H1 (cell line): ENCODE results near the gene CCDC28B. TPM values are rescaled to one million over a fixed set of nuclear protein-coding genes. Genes with fewer than 3 reads are reported as not detected.
A peak's percentile ranks its signal among the peaks of the same experiment; 100 is the strongest.

Experiments
- CTCF ChIA-PET: fragments of 300-600 bp; sonication (Branson Sonifier 250); formaldehyde crosslinking; loops from one replicate; lab custom pipeline; 2021; ENCODE audit not compliant: partially characterized antibody; lab: Charles Lee
- POLR2A ChIA-PET: fragments of 300-600 bp; sonication (Branson Sonifier 250); formaldehyde crosslinking; loops from one replicate; lab custom pipeline; 2021; ENCODE audit warnings: inconsistent platforms; ENCODE audit not compliant: partially characterized antibody; lab: Charles Lee
- DNase-seq, 2 experiments: peaks; one replicate each; pipeline versions ENCODE4 v3.0.0 to v3.0.0-alpha.2; 2010 to 2022; ENCODE audit warnings: low spot score in 2 of 2, low read depth in 1 of 2, mixed read lengths in 1 of 2
- FAIRE-seq: peaks from 2 replicates; lab custom pipeline; 2011; peaks lifted over from hg19 to GRCh38; lab: Jason Lieb, UNC
- H2AFZ ChIP-seq: 2 replicates; pipeline ENCODE4 v1.8.1; 2012; ENCODE audit warnings: low read length, inconsistent platforms
- H2AK5ac ChIP-seq: 2 replicates; pipeline ENCODE4 v1.6.1; 2013; ENCODE audit warnings: low read depth, low read length
- H2BK120ac ChIP-seq: replicated peaks from 2 replicates; pipeline ENCODE3; 2013; ENCODE audit warnings: low read depth, low read length, inconsistent platforms
- H2BK12ac ChIP-seq: 2 replicates; pipeline ENCODE4 v1.6.1; 2013; ENCODE audit warnings: low read depth, low read length
- H2BK15ac ChIP-seq: 2 replicates; pipeline ENCODE4 v1.6.1; 2013; ENCODE audit warnings: low read length
- H2BK20ac ChIP-seq: 2 replicates; pipeline ENCODE4 v1.6.1; 2013; ENCODE audit warnings: low read length
- H2BK5ac ChIP-seq: 2 replicates; pipeline ENCODE4 v1.6.1; 2013; ENCODE audit warnings: low read depth, low read length
- H3K14ac ChIP-seq: 2 replicates; pipeline ENCODE4 v1.6.1; 2013; ENCODE audit warnings: inconsistent platforms; ENCODE audit not compliant: insufficient read length
- H3K18ac ChIP-seq: 2 replicates; pipeline ENCODE4 v1.6.1; 2013; ENCODE audit warnings: low read length; ENCODE audit errors: extremely low read depth
- H3K23ac ChIP-seq: 2 replicates; pipeline ENCODE4 v1.6.1; 2013; ENCODE audit warnings: inconsistent platforms; ENCODE audit not compliant: insufficient read length
- H3K23me2 ChIP-seq: 2 replicates; pipeline ENCODE4 v1.6.1; 2013; ENCODE audit warnings: low read depth, low read length
- H3K27ac ChIP-seq: 2 replicates; pipeline ENCODE4 v1.6.1; 2011; ENCODE audit warnings: low read depth, low read length, inconsistent platforms
- H3K27me3 ChIP-seq, 4 experiments: replicated peaks in 1 of 4; 1 replicate in 1 of 4; 2 replicates in 3 of 4; pipeline versions ENCODE4 v1.6.1 to v1.8.1; 2011 to 2013; ENCODE audit warnings: low read length in 3 of 4, mild to moderate bottlenecking in 3 of 4, inconsistent platforms in 2 of 4, mixed read lengths in 2 of 4, moderate library complexity in 1 of 4; ENCODE audit not compliant: control insufficient read depth in 3 of 4, insufficient read depth in 3 of 4; ENCODE audit errors: extremely low read depth in 1 of 4
- H3K36me3 ChIP-seq, 4 experiments: 2 replicates each; pipeline versions ENCODE4 v1.6.1 to v1.8.1; 2011 to 2013; ENCODE audit warnings: mild to moderate bottlenecking in 4 of 4, low read length in 3 of 4, moderate library complexity in 2 of 4, control low read depth in 1 of 4, inconsistent platforms in 1 of 4; ENCODE audit not compliant: insufficient read depth in 4 of 4, control insufficient read depth in 2 of 4
- H3K4ac ChIP-seq: replicated peaks from 2 replicates; pipeline ENCODE3; 2013; ENCODE audit warnings: low read length, low read depth, mixed read lengths, inconsistent platforms; ENCODE audit not compliant: insufficient read length
- H3K4me1 ChIP-seq, 4 experiments: replicated peaks in 1 of 4; 1 replicate in 1 of 4; 2 replicates in 3 of 4; pipeline versions ENCODE4 v1.6.1 to v1.8.1; 2011 to 2013; ENCODE audit warnings: low read length in 3 of 4, inconsistent platforms in 2 of 4, mixed read lengths in 1 of 4; ENCODE audit not compliant: insufficient read depth in 4 of 4, control insufficient read depth in 3 of 4
- H3K4me2 ChIP-seq, 2 experiments: 2 replicates each; pipeline versions ENCODE4 v1.6.1 to v1.8.1; 2011 to 2013; ENCODE audit warnings: low read depth in 2 of 2, low read length in 2 of 2, control low read depth in 1 of 2, inconsistent platforms in 1 of 2, mild to moderate bottlenecking in 1 of 2; ENCODE audit not compliant: insufficient read depth in 1 of 2
- H3K4me3 ChIP-seq, 4 experiments: fragments of 200-600, 300-600 bp in 1 of 4; sonication (generic), shearing (Covaris generic), sonication (Bioruptor Twin) in 1 of 4; 2 replicates each; pipeline versions ENCODE4 v1.5.1 to v1.8.1; 2011 to 2016; ENCODE audit warnings: low read length in 4 of 4, low read depth in 3 of 4, control low read depth in 2 of 4, inconsistent platforms in 2 of 4, mild to moderate bottlenecking in 2 of 4, mixed read lengths in 1 of 4, moderate library complexity in 1 of 4; ENCODE audit not compliant: insufficient read depth in 2 of 4; ENCODE audit errors: extremely low read depth in 1 of 4
- H3K56ac ChIP-seq: replicated peaks from 2 replicates; pipeline ENCODE3; 2013; ENCODE audit warnings: low read depth, mild to moderate bottlenecking, mixed read lengths, low read length, inconsistent platforms; ENCODE audit not compliant: insufficient read length
- H3K79me1 ChIP-seq: 2 replicates; pipeline ENCODE4 v1.6.1; 2013; ENCODE audit warnings: low read depth, low read length, control low read depth
- H3K79me2 ChIP-seq, 2 experiments: 2 replicates each; pipeline versions ENCODE4 v1.6.1 to v1.8.1; 2012 to 2013; ENCODE audit warnings: low read length in 2 of 2, mild to moderate bottlenecking in 2 of 2, inconsistent platforms in 1 of 2; ENCODE audit not compliant: insufficient read depth in 2 of 2, control insufficient read depth in 1 of 2
- H3K9ac ChIP-seq, 4 experiments: replicated peaks in 1 of 4; 1 replicate in 1 of 4; 2 replicates in 3 of 4; pipeline versions ENCODE4 v1.6.1 to v1.8.1; 2011 to 2013; ENCODE audit warnings: low read depth in 3 of 4, low read length in 3 of 4, control low read depth in 2 of 4, mild to moderate bottlenecking in 2 of 4, moderate library complexity in 2 of 4, inconsistent platforms in 1 of 4; ENCODE audit errors: extremely low read depth in 1 of 4
- H3K9me3 ChIP-seq, 2 experiments: 2 replicates each; pipeline versions ENCODE4 v1.6.1 to v1.8.1; 2012 to 2013; ENCODE audit warnings: mild to moderate bottlenecking in 2 of 2, moderate library complexity in 2 of 2, control low read depth in 1 of 2, inconsistent platforms in 1 of 2, low read depth in 1 of 2, low read length in 1 of 2, mixed read lengths in 1 of 2; ENCODE audit not compliant: insufficient read depth in 2 of 2
- H4K20me1 ChIP-seq, 2 experiments: replicated peaks in 1 of 2; 2 replicates each; pipeline versions ENCODE3 to v1.8.1; 2011 to 2013; ENCODE audit warnings: inconsistent platforms in 2 of 2, low read length in 2 of 2, mild to moderate bottlenecking in 1 of 2; ENCODE audit not compliant: insufficient read depth in 2 of 2, control insufficient read depth in 1 of 2
- H4K5ac ChIP-seq: 2 replicates; pipeline ENCODE4 v1.6.1; 2013; ENCODE audit warnings: low read length, low read depth, mixed read lengths, inconsistent platforms; ENCODE audit not compliant: insufficient read length
- H4K8ac ChIP-seq: 2 replicates; pipeline ENCODE4 v1.8.0; 2013; ENCODE audit warnings: mild to moderate bottlenecking, moderate library complexity, low read length, inconsistent platforms; ENCODE audit not compliant: insufficient read depth; ENCODE audit errors: extremely low read depth
- H4K91ac ChIP-seq: replicated peaks from 2 replicates; pipeline ENCODE3; 2013; ENCODE audit warnings: low read length, mixed read lengths, inconsistent platforms; ENCODE audit not compliant: insufficient read length
- ASH2L ChIP-seq: fragments of 200-600, 300-600 bp; sonication (generic); IDR thresholded peaks from one replicate; pipeline ENCODE4 v1.7.1; 2017; ENCODE audit warnings: low read length
- GTF2F1 ChIP-seq: IDR thresholded peaks from 2 replicates; pipeline ENCODE4 v1.6.1; 2012; ENCODE audit warnings: low read depth, low read length, improper control_type of control experiment, borderline replicate concordance
- NRF1 ChIP-seq: IDR thresholded peaks from 2 replicates; pipeline ENCODE4 v1.6.1; 2011; ENCODE audit warnings: mild to moderate bottlenecking, low read depth, low read length, improper control_type of control experiment
- POU5F1 ChIP-seq: IDR thresholded peaks from 2 replicates; pipeline ENCODE4 v1.6.1; 2011; ENCODE audit warnings: low read depth, mild to moderate bottlenecking, low read length, moderate library complexity
- RAD21 ChIP-seq, 2 experiments: IDR thresholded peaks in 1 of 2; conservative IDR thresholded peaks in 1 of 2; 2 replicates each; pipeline ENCODE4 v1.6.1; 2011; ENCODE audit warnings: low read depth in 2 of 2, low read length in 2 of 2, improper control_type of control experiment in 1 of 2, inconsistent platforms in 1 of 2, mild to moderate bottlenecking in 1 of 2, moderate library complexity in 1 of 2
- SP4 ChIP-seq: IDR thresholded peaks from 2 replicates; pipeline ENCODE4 v1.6.1; 2012; ENCODE audit warnings: low read length, inconsistent platforms
- TAF1 ChIP-seq: IDR thresholded peaks from 2 replicates; pipeline ENCODE4 v1.6.1; 2011; ENCODE audit warnings: mild to moderate bottlenecking, low read depth, low read length
- WGBS, 2 experiments: shearing (Covaris generic) in 1 of 2; methylation state at CpG; one replicate each; pipeline versions ENCODE4 v1.1.6 to v1.1.7; 2013 to 2015; ENCODE audit warnings: low lambda C conversion rate in 2 of 2, mixed read lengths in 2 of 2, inconsistent platforms in 1 of 2, low coverage in 1 of 2, missing lambda C conversion rate in 1 of 2; ENCODE audit not compliant: insufficient replicate concordance in 2 of 2, insufficient coverage in 1 of 2, insufficient read length in 1 of 2; ENCODE audit errors: extremely low coverage in 1 of 2, missing lambda C conversion rate in 1 of 2; 5-methylcytosine and 5-hydroxymethylcytosine counted together
- polyA plus RNA-seq, 7 experiments: library from polyadenylated mRNA; depleted of rRNA in 3 of 7; stranded (reverse) in 5 of 7; unstranded in 2 of 7; fragments of >200 nt in 5 of 7; fragments of 200-250 nt in 2 of 7; gene quantifications; 1 replicate in 5 of 7; 2 replicates in 1 of 7; 4 replicates in 1 of 7; pipeline versions ENCODE4 v1.2.1 to v1.2.3, GENCODE V29; 2011 to 2013; ENCODE audit warnings: missing spikeins in 2 of 7, mixed read lengths in 2 of 7
- total RNA-seq: library from RNA; stranded (reverse); fragmentation: NEBNext Ultra II Directional; extraction: Animal tissue kit (Norgen Biotek cat#: 25700); gene quantifications from 2 replicates; pipeline ENCODE4 v1.2.1, GENCODE V29; 2021

The CCDC28B gene
- total and polyA plus RNA-seq, 2 of the 8 experiments (the other 6 are each of a cell fraction or from before 2014, with no cell fraction given) = 16.7 to 17.1 TPM

DNA sequence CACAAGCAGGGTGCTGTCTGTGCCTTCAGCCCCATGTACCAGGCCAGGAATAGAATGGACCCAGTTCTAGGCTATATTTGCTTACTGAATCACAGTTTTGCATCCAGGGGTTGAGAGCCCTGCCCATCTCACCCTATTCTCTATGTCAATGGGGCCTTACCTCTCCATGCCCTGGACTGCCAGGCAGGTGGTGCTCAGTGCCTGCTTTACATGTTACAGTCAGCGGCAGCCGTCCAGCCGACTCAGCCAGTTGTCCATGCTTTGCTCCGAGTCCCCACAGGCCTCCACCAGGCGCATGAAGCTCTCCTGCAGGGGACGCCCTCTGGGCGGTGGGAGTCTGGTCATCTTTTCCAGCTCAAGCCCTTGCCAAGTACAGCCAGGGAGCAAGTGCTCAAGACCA lies 34.4 kb downstream of the CCDC28B start:
- H3K79me1 ChIP-seq = peaks cover 2% of the 10 kb centered on the region; the same call in 1 of the 2 replicates
- H2AFZ ChIP-seq = no peak overlapping the region
- 94% methylated on average over 7 of the region's 7 CpGs; no CpG with 5 or more reads in 1 of the 2 experiments for WGBS, 2 experiments
- H3K23ac ChIP-seq = no peak overlapping the region
- H2AK5ac ChIP-seq = no peak overlapping the region
- H3K14ac ChIP-seq = no peak overlapping the region
- H3K9ac ChIP-seq = no peak overlapping the region
- CTCF ChIA-PET = interaction anchor here (0.6 to 6.8 kb wide), 6 partner anchors 12 to 546 kb away, joined by 3 to 38 read pairs (median 4); partner anchors contain the start of gene FAM167B
- H3K4me2 ChIP-seq = no peak overlapping the region
- no peak overlapping the region for H2BK12ac ChIP-seq
- peaks cover 6% of the 10 kb centered on the region for H3K23me2 ChIP-seq
- no peak overlapping the region for H3K4ac ChIP-seq
- H3K27ac ChIP-seq = no peak overlapping the region
- no peak for DNase-seq
- TF ChIP-seq TAF1 (no peak), SP4 (no peak), GTF2F1 (no peak), NRF1 (no peak), RAD21 (IDR thresholded peaks at IDR 0.05 in 1 of 2, conservative IDR thresholded peaks at IDR 0.05 in 1 of 2; ENCODE audit: low read depth in 2 of 2, low read length in 2 of 2) (peak in 1 of 2 experiments; percentile 23; a peak in 1 of 4 replicates), ASH2L (no peak), POU5F1 (no peak)
- no peak for FAIRE-seq
- no peaks in the 10 kb centered on the region for H3K9me3 ChIP-seq
- H3K4me1 ChIP-seq = peaks cover 0 to 2% (median 0%) of the 10 kb centered on the region in 4 experiments; a peak in 1 of 7 replicates
- peaks cover 8 to 34% (median 24%) of the 10 kb centered on the region in 4 experiments; a peak in 7 of 8 replicates for H3K36me3 ChIP-seq
- H2BK15ac ChIP-seq = no peak overlapping the region
- H4K20me1 ChIP-seq = peaks cover 0 to 8% of the 10 kb centered on the region in 2 experiments
- H3K79me2 ChIP-seq = no peaks in the 10 kb centered on the region
- no peak overlapping the region for H4K91ac ChIP-seq
- no peak overlapping the region for H3K4me3 ChIP-seq
- H3K18ac ChIP-seq = no peak overlapping the region
- no peaks in the 10 kb centered on the region for H3K27me3 ChIP-seq
- H4K5ac ChIP-seq = no peak overlapping the region
- H2BK20ac ChIP-seq = no peak overlapping the region
- POLR2A ChIA-PET = interaction anchor here (1.1 to 9.1 kb wide), 8 partner anchors 9 to 102 kb away, joined by 5 to 73 read pairs (median 12); partner anchors contain the start of gene MARCKSL1
- no peak overlapping the region for H4K8ac ChIP-seq
- H2BK5ac ChIP-seq = no peak overlapping the region
- H3K56ac ChIP-seq = no peak overlapping the region
- no peak overlapping the region for H2BK120ac ChIP-seq
